ENCODE measurements around the gene MCF2L.
A peak's percentile ranks its signal among the peaks of the same experiment; 100 is the strongest.
"Not testable (repeated sequence)": the region's sequence is repeated elsewhere in the genome, so short reads cannot be mapped to it uniquely, and the experiment has no call there.

The MCF2L gene

GRCh38 chr13:113018676-113019465 is 49.9 kb downstream of the MCF2L start:
- no peak for DNase-seq

GRCh38 chr13:113020323-113021080 is 51.5 kb downstream of the MCF2L start:
- DNase-seq = no peak

GRCh38 chr13:113021391-113021790 is 52.4 kb downstream of the MCF2L start:
- DNase-seq = no peak

GRCh38 chr13:113021811-113022210 is 52.8 kb downstream of the MCF2L start:
- DNase-seq = no peak

GRCh38 chr13:113022391-113022744 is 53.4 kb downstream of the MCF2L start:
- no peak for DNase-seq

- DNase-seq = no peak
Measured at GRCh38 chr13:113022745-113023574, 53.9 kb downstream of the MCF2L start.

GRCh38 chr13:113023694-113024430 is 54.8 kb downstream of the MCF2L start:
- DNase-seq = no peak

GRCh38 chr13:113024466-113024865 is 55.5 kb downstream of the MCF2L start:
- no peak for DNase-seq

GRCh38 chr13:113026391-113026910 is 57.4 kb downstream of the MCF2L start:
- no peak for DNase-seq

- no peak for DNase-seq
Measured at GRCh38 chr13:113027095-113027494, 58.1 kb downstream of the MCF2L start.

GRCh38 chr13:113027566-113027965 is 58.6 kb downstream of the MCF2L start:
- DNase-seq = no peak

- DNase-seq = no peak
Measured at GRCh38 chr13:113028336-113029060, 59.5 kb downstream of the MCF2L start.

GRCh38 chr13:113029061-113029445 is 60.0 kb downstream of the MCF2L start:
- no peak for DNase-seq

GRCh38 chr13:113029487-113030258 is 60.7 kb downstream of the MCF2L start:
- peak; percentile 33 for DNase-seq

- not testable (repeated sequence) for DNase-seq
Measured at GRCh38 chr13:113030259-113030640, 61.2 kb downstream of the MCF2L start.

GRCh38 chr13:113031465-113031864 is 62.5 kb downstream of the MCF2L start:
- no peak for DNase-seq

- DNase-seq = no peak
Measured at GRCh38 chr13:113032291-113032690, 63.3 kb downstream of the MCF2L start.

GRCh38 chr13:113033054-113033850 is 64.2 kb downstream of the MCF2L start:
- DNase-seq = no peak

GRCh38 chr13:113034451-113035212 is 65.6 kb downstream of the MCF2L start:
- DNase-seq = peak; percentile 51

Measured in NCI-H1694 treated with DMSO at 0.1 percent for 48 hours (cell line).